Skin epidermis (tissue), 12 donors: ENCODE results near the gene APH1B.
A peak's percentile ranks its signal among the peaks of the same experiment; 100 is the strongest.
"Not testable (repeated sequence)": the region's sequence is repeated elsewhere in the genome, so short reads cannot be mapped to it uniquely, and the experiment has no call there.

Source experiments
- H3K27ac ChIP-seq, 21 experiments: fragments of 200-600 bp; sonication (generic) in 11 of 21; one replicate each; pipeline ENCODE4 v1.5.0; 2020; ENCODE audit warnings: mild to moderate bottlenecking in 3 of 21, inconsistent platforms in 2 of 21, moderate library complexity in 2 of 21
- H3K4me3 ChIP-seq, 7 experiments: fragments of 200-600 bp; sonication (generic) in 2 of 7; one replicate each; pipeline ENCODE4 v1.5.0; 2020; ENCODE audit warnings: inconsistent platforms in 2 of 7, mild to moderate bottlenecking in 2 of 7, moderate library complexity in 1 of 7

Gene APH1B

DNA sequence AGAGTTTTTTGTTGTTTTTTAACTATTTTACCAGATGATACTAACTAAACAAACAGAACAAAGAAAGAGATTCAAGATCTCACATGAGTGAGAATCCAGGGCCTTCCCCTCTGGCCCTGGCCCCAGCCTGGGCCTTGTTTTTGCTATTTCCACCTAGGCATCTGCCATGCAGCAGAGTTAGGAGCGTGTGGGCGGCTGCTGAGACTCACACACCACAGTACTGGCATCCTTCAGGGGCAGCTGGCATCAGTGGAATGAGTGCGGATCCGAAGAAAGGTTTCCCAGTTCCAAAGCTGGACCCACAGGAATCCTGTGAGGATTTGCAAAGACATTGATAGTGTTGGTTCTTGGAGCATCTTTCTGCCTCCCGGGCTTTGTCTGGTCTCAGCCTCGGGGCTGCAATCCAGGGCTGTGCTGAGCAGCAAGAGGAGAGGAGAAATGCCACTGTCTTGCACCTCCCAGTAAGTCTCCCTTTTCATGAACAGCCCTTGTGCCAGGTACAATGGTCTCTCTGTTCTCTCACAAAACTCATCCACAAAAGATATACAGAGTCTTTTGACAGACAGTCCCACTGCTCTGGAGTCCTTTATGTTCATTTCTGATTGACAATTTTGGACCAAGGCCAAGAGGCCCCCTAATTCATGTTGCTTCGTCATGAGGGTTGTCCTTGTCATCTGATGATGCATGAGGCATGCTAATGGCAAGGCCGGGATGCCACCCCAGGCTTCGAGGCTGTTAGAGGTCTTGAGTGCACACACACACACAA lies 46.6 kb downstream of the APH1B start:
- no peak overlapping the region for H3K4me3 ChIP-seq
- H3K27ac ChIP-seq, result peak overlapping the region in 2 of 21 experiments; percentile 16 to 37

DNA sequence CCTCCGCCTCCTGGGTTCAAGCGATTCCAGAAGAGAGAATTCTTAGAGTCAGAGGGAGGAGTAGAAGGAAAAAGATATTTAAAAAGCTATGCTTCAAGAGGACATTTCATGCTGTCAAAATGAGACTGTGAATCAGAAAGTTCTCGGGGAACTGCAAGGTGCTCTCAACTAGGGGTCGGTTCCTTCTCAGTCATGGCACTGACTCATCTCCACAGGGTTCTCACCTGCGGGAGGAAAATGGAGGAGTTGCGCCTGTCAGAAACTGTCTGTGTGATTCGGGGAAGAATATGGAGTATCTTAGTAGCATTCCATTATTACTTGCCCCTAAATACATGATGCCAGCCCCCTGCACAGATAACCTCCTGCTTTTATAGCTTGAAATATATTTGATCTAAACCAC lies 47.4 kb downstream of the APH1B start:
- Histone ChIP-seq H3K27ac (no peak overlapping the region), H3K4me3 (no peak overlapping the region)

DNA sequence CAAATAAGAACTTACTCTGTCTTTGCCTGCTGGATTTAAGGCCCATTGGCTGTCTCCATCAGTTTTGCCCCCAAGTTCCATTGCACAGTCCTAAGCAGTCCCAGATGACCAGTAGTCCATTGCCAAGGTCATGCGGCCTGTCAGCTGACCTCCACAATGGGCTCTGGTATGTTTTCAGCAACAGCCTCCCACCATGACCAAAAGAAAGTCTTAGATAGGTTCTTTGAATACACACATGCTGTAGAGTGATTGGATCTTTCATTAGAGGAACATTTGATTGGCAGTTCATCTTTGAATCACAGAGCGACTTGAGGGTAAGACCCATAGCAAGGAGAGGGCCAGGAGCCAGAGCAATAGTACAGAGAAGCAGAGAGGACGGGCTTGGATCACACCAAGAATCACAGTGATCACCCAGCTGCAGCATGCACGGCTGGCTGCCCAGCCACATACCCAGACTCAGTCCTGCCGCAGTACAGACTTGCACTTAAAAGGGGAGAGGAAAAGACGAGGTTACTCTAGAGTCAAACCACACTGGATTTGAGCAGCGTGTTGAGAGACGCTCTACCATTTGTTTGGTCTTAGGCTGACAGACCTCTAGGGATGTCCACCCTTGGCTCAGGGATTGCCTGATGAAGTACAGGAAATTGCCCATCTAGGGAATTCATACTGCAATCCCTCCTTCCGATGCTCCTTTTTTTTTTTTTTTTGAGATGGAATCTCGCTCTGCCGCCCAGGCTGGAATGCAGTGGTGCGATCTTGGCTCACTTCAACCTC lies 50.4 kb downstream of the APH1B start:
- H3K27ac ChIP-seq, result no peak overlapping the region
- H3K4me3 ChIP-seq, result no peak overlapping the region

DNA sequence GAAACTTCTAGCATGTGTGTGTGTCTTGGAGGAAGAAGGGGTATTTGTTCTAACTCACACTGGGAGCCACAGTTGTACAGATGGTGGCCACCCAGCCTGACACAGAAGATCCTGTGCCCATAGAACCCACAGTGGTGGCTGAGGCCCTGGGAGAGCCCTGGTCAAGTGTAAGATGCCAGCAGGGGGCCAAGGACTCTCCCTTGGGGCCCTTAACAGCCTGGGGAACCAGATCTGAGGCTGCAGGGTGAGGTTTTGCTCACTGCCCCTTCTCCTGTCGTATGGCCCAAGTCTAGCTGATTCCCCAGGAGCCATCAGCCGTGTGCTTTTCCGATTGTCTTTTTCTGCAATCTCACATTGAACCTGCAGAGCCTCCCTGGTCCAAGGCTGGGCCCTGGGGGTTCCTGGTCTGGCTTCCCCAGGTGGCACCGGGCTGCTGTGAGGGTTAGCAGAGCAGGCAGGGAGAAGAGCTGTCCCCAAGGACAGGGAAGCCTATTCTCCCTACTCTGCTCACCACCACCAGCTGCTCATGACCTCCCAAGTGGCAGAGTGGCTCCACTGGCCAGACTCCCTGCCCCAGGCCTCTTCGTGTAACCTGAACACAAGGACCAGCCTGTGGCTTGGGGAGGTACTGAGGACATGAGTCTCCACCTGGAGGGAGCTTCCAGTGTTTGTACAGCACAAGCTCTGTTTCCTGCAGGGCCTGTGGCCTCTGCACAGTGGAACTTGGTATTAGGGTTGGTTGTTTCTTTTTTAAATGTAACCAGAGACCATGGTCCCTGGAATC lies 52.4 kb downstream of the APH1B start:
- Histone ChIP-seq H3K4me3 (no peak overlapping the region), H3K27ac (peak overlapping the region in 2 of 21 experiments; percentile 3 to 52)

DNA sequence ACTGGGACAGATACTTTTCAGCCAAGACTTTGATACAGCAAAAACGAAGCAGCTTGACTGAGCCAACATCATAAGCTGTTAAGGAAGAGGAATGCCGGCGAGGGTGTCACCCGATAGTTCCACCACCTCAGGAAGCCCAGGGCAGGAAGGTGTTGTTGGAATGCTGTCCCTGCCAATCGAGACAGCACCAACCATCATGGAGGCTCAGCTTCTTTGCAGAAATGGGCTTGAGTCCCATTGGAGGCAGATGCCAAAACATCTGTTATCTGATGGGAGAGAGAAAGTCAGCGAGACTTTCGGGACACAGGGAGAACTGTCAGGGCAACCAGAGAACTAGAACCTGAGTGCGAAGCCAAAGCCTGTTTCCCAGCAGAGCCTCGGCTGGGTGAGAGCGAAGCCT lies 53.5 kb downstream of the APH1B start:
- Histone ChIP-seq H3K27ac (peak overlapping the region in 10 of 21 experiments; percentile 2 to 47 (median 19)), H3K4me3 (no peak overlapping the region)

DNA sequence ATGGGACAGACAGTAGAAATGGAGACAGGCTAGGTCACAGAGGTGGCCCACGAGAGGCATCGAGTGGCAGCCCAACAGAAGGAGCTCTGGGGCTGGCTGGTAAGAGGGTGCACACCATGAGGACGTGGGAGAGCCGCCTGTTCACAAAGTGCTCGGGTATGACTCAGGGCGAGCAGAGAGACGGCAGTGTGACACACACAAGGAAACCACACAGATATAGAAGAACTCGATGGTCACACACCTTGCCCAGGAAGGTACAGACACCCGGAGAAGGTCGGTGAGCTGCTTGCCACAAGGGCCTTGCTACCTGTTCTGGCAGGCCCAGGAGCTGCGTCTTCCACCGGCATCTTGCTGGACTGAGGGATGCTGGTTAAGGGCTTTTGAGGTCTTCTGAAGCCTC lies 54.1 kb downstream of the APH1B start:
- H3K27ac ChIP-seq, result peak overlapping the region in 12 of 21 experiments; percentile 2 to 47 (median 22)
- no peak overlapping the region for H3K4me3 ChIP-seq

DNA sequence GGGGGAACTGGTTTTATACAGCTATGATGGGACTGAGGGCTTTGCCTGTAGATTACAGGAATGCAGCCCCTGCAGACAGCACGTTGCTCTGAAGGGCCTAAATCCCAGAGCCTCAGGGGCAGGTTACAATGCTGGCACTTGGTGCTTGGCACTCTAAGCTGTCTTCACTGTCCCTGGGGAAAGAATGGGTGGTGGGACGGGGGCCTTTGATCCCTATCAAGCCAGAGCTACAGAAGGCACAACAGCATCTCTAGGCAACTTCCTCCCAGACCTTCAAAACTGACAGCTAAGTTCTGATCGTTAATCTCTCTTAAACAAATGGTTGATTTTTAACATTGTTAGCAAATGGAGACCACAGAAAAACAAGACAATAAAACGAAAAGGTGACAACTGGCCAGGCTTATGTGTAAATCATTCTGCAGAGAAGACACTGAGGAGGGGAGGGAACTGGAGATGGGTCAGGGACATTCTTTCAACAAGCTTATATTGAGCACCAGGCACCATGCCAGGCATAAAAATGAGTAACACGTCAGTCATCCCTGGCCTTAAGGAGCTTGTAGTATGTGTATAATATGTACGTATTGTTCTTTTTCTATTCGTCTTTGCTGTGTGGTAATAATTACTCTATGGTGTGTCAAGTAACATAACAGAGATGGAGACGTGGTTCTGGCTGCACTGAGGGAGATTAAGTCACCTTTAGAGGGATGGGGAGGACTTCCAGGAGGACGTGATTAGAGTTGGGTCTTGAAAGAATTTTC lies 55.1 kb downstream of the APH1B start:
- peak overlapping the region in 5 of 21 experiments; percentile 22 to 47 (median 34) for H3K27ac ChIP-seq
- H3K4me3 ChIP-seq, result no peak overlapping the region

DNA sequence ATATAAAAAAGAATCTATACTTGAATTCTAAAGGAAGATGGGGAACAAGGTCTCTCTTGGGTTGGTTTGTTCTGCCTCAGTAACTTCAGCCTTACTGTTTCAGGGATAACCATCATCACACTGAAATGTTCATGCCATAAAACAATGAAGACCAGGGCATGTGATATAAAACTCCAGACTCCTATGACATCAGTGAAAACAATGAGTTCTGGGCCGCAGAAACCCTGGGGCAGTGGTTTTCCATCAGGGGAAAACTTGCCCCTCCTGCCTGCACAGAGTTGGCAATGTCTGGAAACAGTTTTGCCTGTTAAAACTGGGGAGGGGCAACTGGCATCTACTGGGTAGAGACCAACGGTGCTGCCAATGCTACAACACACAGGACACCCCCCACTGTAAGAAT lies 57.4 kb downstream of the APH1B start:
- H3K4me3 ChIP-seq, result no peak overlapping the region
- peak overlapping the region in 4 of 21 experiments; percentile 1 to 45 (median 42) for H3K27ac ChIP-seq

DNA sequence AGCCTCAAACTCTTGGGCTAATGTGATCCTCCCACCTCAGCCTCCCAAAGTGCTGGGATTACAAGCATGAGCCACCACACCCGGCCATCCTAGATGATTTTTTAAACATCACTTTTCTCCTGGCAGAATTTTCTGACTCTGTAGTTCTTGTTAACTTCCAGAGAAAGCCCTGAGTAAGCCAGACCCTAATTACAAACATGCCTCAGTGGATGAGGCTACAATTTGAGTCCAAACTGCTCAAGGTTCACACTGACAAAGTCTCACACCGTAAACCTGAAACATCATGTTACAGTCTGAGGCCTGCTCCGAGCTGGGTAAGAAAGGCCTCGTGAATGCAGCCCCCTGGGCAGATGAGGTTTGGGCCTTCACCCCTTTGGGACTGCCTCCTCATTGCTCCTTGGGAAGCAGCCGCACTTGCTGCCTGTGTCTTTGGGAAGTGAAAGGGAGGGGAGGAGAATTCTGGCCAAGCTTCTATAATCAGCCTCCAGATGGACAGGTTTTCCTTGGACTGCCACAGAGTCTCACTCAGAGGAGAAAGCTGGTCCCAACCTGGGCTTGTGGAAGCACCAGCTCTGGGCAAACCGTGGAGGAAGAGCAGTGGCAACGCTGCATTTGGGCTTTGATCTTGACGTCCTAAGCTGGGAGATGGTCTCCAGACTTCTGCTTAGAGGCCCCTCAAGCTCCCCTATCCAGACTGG lies 58.3 kb downstream of the APH1B start:
- Histone ChIP-seq H3K4me3 (no peak overlapping the region), H3K27ac (peak overlapping the region in 8 of 21 experiments; percentile 1 to 44 (median 17))

DNA sequence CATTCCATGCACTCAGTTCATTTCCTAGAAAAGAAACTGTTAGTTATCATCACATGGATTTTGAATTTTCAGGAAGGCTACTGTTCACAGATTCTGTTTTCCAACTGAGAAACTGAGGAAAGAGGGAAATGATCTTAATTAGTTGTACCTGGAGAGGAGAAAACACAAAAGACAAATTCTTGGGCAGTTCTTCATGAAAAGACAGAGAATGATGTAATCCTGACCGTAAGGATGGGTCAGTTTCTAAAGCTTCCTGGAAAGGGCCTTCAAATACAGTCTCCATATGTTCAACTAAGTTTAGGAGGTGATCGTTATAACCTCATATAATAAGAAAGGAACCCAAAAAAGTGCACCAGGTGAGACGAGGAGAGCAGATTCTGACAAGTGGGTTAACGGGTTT lies 59.6 kb downstream of the APH1B start:
- Histone ChIP-seq H3K4me3 (no peak overlapping the region), H3K27ac (no peak overlapping the region)

DNA sequence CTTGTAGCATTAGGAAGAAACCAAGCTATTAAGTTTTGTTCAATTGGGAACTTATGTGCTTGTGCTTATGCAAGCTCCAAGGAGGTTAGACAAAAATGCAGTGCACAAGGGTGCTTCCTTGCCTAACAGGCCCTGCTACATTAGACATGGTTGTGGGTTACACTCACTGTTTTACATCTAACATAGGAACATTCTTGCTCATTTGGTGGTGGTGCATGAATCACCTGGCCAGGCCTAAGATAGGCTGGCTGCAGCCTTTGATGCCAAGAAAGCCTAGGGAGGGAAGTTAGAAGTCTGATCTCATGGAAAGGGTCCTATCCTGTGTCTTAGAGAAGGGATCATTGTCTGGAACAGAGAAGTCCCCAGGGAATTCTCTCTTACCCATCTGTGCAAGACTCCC lies 60.8 kb downstream of the APH1B start:
- peak overlapping the region in 6 of 21 experiments; percentile 10 to 67 (median 28) for H3K27ac ChIP-seq
- no peak overlapping the region for H3K4me3 ChIP-seq

DNA sequence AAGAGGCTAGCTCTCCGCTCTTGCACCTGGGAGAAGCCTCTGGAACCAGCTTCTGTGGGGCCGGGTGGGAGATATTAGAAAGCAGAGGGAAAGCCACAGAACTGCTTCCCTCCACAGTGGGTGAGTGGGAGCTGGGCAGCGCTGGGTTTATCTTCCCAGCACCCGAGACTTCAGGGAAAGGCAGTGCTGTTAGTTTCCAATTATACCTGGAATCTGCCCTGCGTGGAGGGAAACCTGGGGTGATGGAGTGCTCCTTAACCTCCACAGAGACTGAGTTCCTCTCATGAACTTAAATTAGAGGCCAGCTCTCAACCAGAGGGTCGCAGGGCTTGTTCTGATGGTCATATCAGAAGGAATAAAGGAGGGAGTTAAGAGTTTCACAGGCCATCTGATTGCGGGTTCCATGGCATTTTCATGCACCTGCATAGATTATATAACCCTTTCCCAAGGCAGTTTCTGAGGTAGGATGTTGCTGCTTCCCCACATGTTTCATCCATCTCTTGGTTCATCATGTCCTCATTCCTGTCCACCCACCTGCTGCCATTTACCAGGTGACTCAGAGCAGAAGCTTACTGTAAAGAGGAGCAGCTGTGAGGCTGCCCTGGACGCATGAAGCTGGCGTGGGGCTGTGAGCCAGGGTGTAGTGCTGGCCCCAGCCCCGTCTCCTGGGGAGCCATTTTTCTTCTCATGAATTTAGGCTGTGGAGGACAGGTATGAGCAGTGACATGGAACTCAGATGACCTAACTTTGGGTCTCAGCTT lies 61.8 kb downstream of the APH1B start:
- no peak overlapping the region for H3K4me3 ChIP-seq
- H3K27ac ChIP-seq, result peak overlapping the region in 3 of 21 experiments; percentile 10 to 67 (median 20)

DNA sequence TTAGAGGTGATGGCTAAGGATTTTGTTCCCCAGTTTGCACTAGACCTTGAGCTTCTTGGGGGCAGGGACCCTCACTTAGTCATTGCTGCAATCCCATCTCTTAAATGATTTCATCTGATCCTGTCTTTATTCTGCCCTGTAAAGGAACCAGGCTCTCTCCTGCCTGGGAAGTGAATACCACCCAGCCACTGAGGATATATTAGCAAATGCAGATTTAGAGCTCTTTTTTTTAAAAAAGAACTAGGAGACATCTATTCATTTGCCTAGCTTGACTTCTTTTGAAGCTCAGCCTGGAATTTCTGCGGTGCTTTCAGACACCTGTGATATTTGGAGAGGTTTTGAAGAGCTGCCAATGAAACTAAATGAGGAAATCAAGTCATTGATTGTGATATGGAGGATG lies 62.4 kb downstream of the APH1B start:
- H3K4me3 ChIP-seq, result no peak overlapping the region
- H3K27ac ChIP-seq, result no peak overlapping the region

DNA sequence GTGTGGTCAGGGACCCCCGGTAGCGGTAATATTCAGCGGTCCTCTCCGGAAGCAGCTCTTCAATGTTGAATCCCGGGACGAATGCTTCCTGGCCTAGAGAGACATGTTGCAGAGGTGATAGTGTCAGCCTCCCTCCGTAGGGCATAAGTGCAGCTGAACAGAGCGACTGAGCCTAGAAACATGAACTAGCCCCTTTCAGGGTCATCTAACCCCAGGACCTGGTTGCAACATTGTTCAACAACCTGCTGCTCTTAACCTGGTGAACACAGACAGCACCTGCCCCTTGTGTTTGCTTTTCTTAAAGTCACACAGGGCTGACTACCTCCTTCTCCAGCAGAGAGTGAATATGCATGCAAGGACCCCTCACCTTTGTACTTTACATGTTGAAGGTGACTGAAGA lies 62.9 kb downstream of the APH1B start:
- Histone ChIP-seq H3K27ac (no peak overlapping the region), H3K4me3 (no peak overlapping the region)

DNA sequence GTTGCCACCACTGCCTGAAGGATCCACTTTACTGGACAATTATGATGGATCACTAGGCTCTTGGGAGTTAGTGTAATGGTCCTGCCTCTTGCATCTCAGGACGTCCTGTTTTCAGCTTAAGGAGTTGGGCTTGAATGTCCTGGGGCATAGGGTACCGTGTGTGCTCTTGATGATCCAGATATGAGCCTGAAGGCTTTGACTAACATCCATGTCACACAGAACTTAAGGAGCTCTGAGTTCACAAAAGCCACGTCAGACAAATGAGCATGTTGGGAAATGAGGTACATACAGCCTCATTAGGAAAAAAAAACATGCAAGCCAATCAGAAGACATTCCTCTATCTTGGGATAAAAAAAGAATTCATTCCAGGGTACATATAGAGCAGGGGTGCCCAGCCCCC lies 63.5 kb downstream of the APH1B start:
- Histone ChIP-seq H3K4me3 (no peak overlapping the region), H3K27ac (no peak overlapping the region)

DNA sequence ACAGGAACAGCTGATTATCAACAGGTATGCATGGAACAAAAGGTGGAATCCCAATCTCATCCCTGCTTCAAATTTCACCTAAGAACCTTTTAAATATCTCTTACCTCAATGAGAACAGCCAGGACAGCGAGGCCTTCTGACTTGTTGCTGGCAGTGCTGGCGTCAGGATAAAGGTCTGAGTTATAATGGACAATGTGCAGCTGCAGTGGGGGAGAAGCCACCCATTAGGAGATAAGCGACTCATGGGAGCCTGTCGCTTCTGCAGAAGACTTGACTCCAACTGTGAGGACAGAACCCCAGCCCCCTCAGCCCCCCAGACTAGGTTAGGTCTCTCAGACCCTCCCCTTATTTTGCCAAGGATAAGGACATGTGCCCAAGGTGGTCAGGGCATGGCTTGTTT lies 64.5 kb downstream of the APH1B start:
- Histone ChIP-seq H3K27ac (no peak overlapping the region), H3K4me3 (no peak overlapping the region)

DNA sequence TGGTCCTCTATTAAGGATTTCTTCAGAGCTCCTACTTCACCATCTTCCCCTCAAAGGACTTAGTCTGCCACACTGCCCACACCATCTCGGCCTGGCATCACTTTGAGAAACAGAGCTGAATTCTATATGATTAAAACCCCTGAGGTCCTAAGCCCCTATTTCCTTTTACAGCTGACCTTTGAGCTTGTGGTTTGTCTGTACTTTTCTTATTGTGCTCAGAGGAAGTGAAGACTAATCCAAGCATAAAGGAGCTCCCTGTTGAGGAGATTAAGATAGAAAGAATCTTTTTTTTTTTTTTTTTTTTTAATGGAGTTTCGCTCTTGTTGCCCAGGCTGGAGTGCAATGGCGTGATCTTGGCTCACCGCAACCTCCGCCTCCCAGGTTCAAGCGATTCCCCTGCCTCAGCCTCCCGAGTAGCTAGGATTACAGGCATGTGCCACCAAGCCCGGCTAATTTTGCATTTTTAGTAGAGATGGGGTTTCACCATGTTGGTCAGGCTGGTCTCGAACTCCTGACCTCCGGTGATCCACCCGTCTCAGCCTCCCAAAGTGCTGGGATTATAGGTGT lies 65.7 kb downstream of the APH1B start:
- H3K27ac ChIP-seq, H3K4me3 ChIP-seq: not testable (repeated sequence)
